ENCODE data around the gene TAS1R3. TPM values are rescaled to one million over a fixed set of nuclear protein-coding genes. Genes with fewer than 3 reads are reported as not detected.

TAS1R3 gene
- total and polyA plus RNA-seq, 12 donors: 0.16 to 3.1 (median 0.37) TPM

DNA sequence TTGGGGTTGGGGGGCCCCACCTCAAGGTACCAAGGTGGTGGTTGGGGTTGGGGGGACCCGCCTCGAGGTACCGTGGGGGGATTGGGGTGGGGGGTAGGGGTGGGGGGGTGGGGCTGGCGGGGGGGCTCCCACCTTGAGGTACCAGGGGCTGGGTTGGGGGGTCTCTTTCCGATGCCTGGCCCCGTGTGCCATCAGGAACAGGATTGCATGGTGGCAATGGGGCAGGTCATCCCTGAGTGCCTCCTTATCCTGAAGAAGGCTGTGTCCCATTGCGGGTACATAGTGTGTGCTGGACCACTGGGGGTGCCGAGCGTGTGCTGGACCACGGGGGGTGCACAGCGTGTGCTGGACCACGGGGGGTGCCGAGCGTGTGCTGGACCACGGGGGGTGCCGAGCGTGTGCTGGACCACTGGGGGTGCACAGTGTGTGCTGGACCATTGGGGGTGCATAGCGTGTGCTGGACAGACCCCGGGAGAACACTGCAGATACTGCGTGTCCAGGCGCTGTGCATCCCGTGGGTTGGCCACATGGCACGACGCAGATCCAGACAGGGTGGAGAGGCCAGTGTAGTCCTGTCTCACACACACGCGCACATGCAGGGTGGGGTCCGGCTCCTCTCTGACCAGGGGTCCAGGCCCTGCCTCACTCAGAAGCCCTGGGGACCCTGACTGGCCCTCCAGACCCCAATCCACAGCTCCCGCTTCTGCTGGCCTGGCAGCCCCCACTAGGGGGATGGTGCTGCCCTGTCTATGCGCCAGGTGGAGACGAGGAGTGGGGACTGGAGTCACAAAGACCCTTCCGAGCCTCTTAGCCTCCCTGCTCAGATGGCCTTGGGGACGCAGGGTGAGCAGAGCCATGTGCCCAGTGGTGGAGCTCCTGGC is 46.6 kb upstream of the TAS1R3 start:
- DNase-seq (no peak), ATAC-seq (no peak)
- intact Hi-C loops (cut with DNase I): no loop called here
- WGBS, 2 donors: 85 to 87% methylated on average over 26 to 31 of the region's 32 CpGs
- H3K9me3 ChIP-seq: no peaks in the 10 kb centered on the region
- H3K27ac ChIP-seq: no peak overlapping the region
- peaks cover 0 to 32% (median 24%) of the 10 kb centered on the region in 7 donors for H3K27me3 ChIP-seq
- TF ChIP-seq, protein P1, sequence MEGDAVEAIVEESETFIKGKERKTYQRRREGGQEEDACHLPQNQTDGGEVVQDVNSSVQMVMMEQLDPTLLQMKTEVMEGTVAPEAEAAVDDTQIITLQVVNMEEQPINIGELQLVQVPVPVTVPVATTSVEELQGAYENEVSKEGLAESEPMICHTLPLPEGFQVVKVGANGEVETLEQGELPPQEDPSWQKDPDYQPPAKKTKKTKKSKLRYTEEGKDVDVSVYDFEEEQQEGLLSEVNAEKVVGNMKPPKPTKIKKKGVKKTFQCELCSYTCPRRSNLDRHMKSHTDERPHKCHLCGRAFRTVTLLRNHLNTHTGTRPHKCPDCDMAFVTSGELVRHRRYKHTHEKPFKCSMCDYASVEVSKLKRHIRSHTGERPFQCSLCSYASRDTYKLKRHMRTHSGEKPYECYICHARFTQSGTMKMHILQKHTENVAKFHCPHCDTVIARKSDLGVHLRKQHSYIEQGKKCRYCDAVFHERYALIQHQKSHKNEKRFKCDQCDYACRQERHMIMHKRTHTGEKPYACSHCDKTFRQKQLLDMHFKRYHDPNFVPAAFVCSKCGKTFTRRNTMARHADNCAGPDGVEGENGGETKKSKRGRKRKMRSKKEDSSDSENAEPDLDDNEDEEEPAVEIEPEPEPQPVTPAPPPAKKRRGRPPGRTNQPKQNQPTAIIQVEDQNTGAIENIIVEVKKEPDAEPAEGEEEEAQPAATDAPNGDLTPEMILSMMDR (IDR thresholded peaks at IDR 0.05): no peak
- no peaks in the 10 kb centered on the region for H3K36me3 ChIP-seq
- peaks cover 0 to 11% (median 0%) of the 10 kb centered on the region in 9 donors for H3K4me1 ChIP-seq
- no peak overlapping the region for H3K4me3 ChIP-seq

DNA sequence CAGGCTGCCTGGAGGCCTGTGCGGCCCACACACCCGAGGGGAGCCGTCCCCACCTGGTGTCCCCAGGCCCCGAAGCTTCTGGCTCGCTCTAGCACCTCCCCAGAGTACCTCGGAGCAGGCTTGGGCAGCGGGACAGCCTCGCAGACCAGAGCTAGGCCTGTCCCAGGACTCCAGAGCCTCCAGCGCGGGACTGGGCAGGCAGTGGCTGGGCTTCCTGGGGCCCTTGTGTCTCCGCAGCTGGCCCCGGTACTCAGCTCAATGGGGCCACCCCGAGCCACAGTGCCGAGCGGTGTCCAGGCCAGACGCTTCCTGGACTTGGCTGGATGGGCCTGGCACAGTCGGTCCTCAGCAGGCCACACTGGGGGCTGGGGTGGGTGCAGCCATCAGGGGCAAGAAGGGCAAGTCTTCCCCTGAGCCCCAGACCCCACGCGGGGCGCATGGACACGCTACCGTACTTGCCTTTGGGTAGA is 45.9 kb upstream of the TAS1R3 start:
- TF ChIP-seq, protein P1 (IDR thresholded peaks at IDR 0.05): no peak
- ATAC-seq (no peak), DNase-seq (no peak)
- Histone ChIP-seq H3K9me3 (no peaks in the 10 kb centered on the region), H3K27me3 (peaks cover 0 to 32% (median 24%) of the 10 kb centered on the region in 7 donors), H3K27ac (no peak overlapping the region), H3K4me3 (no peak overlapping the region), H3K4me1 (peaks cover 0 to 11% (median 0%) of the 10 kb centered on the region in 9 donors), H3K36me3 (no peaks in the 10 kb centered on the region)
- WGBS, 2 donors: 89 to 94% methylated on average over 22 of the region's 22 CpGs
- intact Hi-C loops (cut with DNase I): no loop called here

DNA sequence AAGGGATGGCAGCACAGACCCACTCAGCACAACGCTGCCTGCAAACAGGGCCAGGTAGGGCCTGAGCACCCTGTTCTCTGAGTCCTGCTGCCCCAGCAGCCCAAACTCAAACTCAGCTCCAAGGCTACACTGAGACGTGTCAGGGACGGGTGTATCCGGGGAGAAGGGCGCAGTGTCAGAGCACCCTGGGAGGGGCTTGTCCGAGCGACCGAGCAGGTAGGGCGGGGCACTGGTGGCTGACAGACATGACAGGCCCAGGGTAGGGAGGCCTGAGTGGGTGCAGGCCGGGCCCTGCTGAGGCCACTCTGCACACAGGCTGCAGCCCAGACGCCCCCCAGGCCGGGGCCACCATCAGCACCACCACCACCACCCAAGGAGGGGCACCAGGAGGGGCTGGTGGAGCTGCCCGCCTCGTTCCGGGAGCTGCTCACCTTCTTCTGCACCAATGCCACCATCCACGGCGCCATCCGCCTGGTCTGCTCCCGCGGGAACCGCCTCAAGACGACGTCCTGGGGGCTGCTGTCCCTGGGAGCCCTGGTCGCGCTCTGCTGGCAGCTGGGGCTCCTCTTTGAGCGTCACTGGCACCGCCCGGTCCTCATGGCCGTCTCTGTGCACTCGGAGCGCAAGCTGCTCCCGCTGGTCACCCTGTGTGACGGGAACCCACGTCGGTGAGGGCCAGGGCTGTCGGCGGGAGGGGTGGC is 45.3 kb upstream of the TAS1R3 start:
- ATAC-seq: no peak
- intact Hi-C loops (cut with DNase I): no loop called here

More for the DNA sequence above, 45.3 kb upstream of the TAS1R3 start:
- TF ChIP-seq, protein P1 (IDR thresholded peaks at IDR 0.05): no peak
- Histone ChIP-seq H3K27me3 (peaks cover 0 to 32% (median 24%) of the 10 kb centered on the region in 7 donors), H3K4me3 (no peak overlapping the region), H3K27ac (no peak overlapping the region), H3K36me3 (no peaks in the 10 kb centered on the region), H3K4me1 (peaks cover 0 to 11% (median 0%) of the 10 kb centered on the region in 9 donors), H3K9me3 (no peaks in the 10 kb centered on the region)
- no peak for DNase-seq
- 70 to 72% methylated on average over 37 of the region's 37 CpGs for WGBS, 2 donors
